GM12875 (cell line): ENCODE results near the gene KCNK15.

Experiments used
- H3K4me3 ChIP-seq: one replicate; pipeline ENCODE4 v1.5.1; 2011; ENCODE audit warnings: low read depth, low read length, control low read depth
- TF ChIP-seq, protein P1 (sequence below): IDR thresholded peaks from 2 replicates; pipeline ENCODE4 v1.5.1; 2011; ENCODE audit warnings: low read depth, mild to moderate bottlenecking, control low read depth, inconsistent platforms, low read length, moderate library complexity, borderline replicate concordance; ENCODE audit not compliant: insufficient read depth

The KCNK15 gene

GRCh38 chr20:44799691-44800090 lies 54.0 kb downstream of the KCNK15 start:
- TF ChIP-seq, protein P1, sequence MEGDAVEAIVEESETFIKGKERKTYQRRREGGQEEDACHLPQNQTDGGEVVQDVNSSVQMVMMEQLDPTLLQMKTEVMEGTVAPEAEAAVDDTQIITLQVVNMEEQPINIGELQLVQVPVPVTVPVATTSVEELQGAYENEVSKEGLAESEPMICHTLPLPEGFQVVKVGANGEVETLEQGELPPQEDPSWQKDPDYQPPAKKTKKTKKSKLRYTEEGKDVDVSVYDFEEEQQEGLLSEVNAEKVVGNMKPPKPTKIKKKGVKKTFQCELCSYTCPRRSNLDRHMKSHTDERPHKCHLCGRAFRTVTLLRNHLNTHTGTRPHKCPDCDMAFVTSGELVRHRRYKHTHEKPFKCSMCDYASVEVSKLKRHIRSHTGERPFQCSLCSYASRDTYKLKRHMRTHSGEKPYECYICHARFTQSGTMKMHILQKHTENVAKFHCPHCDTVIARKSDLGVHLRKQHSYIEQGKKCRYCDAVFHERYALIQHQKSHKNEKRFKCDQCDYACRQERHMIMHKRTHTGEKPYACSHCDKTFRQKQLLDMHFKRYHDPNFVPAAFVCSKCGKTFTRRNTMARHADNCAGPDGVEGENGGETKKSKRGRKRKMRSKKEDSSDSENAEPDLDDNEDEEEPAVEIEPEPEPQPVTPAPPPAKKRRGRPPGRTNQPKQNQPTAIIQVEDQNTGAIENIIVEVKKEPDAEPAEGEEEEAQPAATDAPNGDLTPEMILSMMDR = no peak
- no peak overlapping the region for H3K4me3 ChIP-seq

- H3K4me3 ChIP-seq = no peak overlapping the region
- TF ChIP-seq, protein P1 = no peak
Observed at GRCh38 chr20:44800391-44801046, 54.9 kb downstream of the KCNK15 start.
